CD4-positive, alpha-beta memory T cell (primary cell): ENCODE measurements around the gene C5AR1. TPM values are rescaled to one million over a fixed set of nuclear protein-coding genes. Genes with fewer than 3 reads are reported as not detected.
"Not testable (repeated sequence)": the region's sequence is repeated elsewhere in the genome, so short reads cannot be mapped to it uniquely, and the experiment has no call there.

ENCODE experiments used
- CTCF ChIA-PET: fragments of 350-600 bp; sonication (Branson Sonifier 250); formaldehyde crosslinking; loops from one replicate; lab custom pipeline; 2021; ENCODE audit warnings: inconsistent platforms; ENCODE audit not compliant: partially characterized antibody; lab: Charles Lee
- POLR2A ChIA-PET: fragments of 350-600 bp; sonication (Branson Sonifier 250); formaldehyde crosslinking; loops from one replicate; lab custom pipeline; 2021; ENCODE audit not compliant: partially characterized antibody; lab: Charles Lee
- DNase-seq, 5 donors: peaks; one replicate each; pipeline versions ENCODE4 v3.0.0 to v3.0.0-alpha.2; 2020 to 2022; ENCODE audit warnings: mixed read lengths in 1 of 5
- H3K27ac ChIP-seq: one replicate; pipeline ENCODE4 v1.7.0; 2013; ENCODE audit warnings: low read depth, low read length
- H3K27me3 ChIP-seq: 2 replicates; pipeline ENCODE4 v1.7.0; 2013; ENCODE audit warnings: mild to moderate bottlenecking, low read length, moderate library complexity; ENCODE audit not compliant: insufficient read depth
- H3K36me3 ChIP-seq: 2 replicates; pipeline ENCODE4 v1.7.0; 2013; ENCODE audit warnings: mild to moderate bottlenecking, low read length, moderate library complexity; ENCODE audit not compliant: insufficient read depth
- H3K4me1 ChIP-seq: 2 replicates; pipeline ENCODE4 v1.7.0; 2013; ENCODE audit warnings: mild to moderate bottlenecking, low read length, moderate library complexity; ENCODE audit not compliant: insufficient read depth
- H3K4me3 ChIP-seq, 2 donors: one replicate each; pipeline ENCODE4 v1.7.0; 2013; ENCODE audit warnings: low read length in 2 of 2, mild to moderate bottlenecking in 1 of 2
- H3K9me3 ChIP-seq, 2 donors: one replicate each; pipeline ENCODE4 v1.7.0; 2013; ENCODE audit warnings: low read length in 2 of 2, control low read depth in 1 of 2; ENCODE audit not compliant: control insufficient read depth in 1 of 2
- H3K27ac Mint-ChIP-seq, 7 donors: one replicate each; pipeline ENCODE4 v1.8.0; 2020 to 2021; ENCODE audit warnings: mixed read lengths in 7 of 7, mild to moderate bottlenecking in 6 of 7, inconsistent platforms in 3 of 7, moderate library complexity in 3 of 7
- H3K27me3 Mint-ChIP-seq, 2 donors: one replicate each; pipeline ENCODE4 v1.8.0; 2020 to 2021; ENCODE audit warnings: mixed read lengths in 2 of 2
- H3K36me3 Mint-ChIP-seq, 2 donors: one replicate each; pipeline ENCODE4 v1.8.0; 2020 to 2021; ENCODE audit warnings: mixed read lengths in 2 of 2, inconsistent platforms in 1 of 2, mild to moderate bottlenecking in 1 of 2
- H3K4me1 Mint-ChIP-seq, 4 donors: one replicate each; pipeline ENCODE4 v1.8.0; 2020 to 2021; ENCODE audit warnings: mixed read lengths in 4 of 4, mild to moderate bottlenecking in 1 of 4
- H3K4me3 Mint-ChIP-seq, 8 donors: one replicate each; pipeline ENCODE4 v1.8.0; 2020 to 2021; ENCODE audit warnings: mixed read lengths in 8 of 8, mild to moderate bottlenecking in 7 of 8, moderate library complexity in 6 of 8, inconsistent platforms in 3 of 8
- H3K9me3 Mint-ChIP-seq, 8 donors: one replicate each; pipeline ENCODE4 v1.8.0; 2020 to 2021; ENCODE audit warnings: mixed read lengths in 8 of 8, mild to moderate bottlenecking in 5 of 8, inconsistent platforms in 3 of 8, moderate library complexity in 1 of 8
- intact Hi-C: fragments of 100-400 bp; cut with micrococcal nuclease; formaldehyde crosslinking; loops from one replicate; pipeline ENCODE4 v1.15.1; 2023
- polyA plus RNA-seq, 2 donors: library from polyadenylated mRNA; unstranded; fragments of 300-500 nt; fragmentation: Illumina TruSeq; gene quantifications; one replicate each; pipeline ENCODE4 v1.2.3, GENCODE V29; 2021
- total RNA-seq, 2 experiments: library from RNA; stranded (reverse); gene quantifications; one replicate each; pipeline ENCODE4 v1.2.3, GENCODE V29; 2021

Gene C5AR1
- total and polyA plus RNA-seq, 4 experiments from 2014 or later, result 4.1 to 4.6 TPM; not detected in 2

DNA sequence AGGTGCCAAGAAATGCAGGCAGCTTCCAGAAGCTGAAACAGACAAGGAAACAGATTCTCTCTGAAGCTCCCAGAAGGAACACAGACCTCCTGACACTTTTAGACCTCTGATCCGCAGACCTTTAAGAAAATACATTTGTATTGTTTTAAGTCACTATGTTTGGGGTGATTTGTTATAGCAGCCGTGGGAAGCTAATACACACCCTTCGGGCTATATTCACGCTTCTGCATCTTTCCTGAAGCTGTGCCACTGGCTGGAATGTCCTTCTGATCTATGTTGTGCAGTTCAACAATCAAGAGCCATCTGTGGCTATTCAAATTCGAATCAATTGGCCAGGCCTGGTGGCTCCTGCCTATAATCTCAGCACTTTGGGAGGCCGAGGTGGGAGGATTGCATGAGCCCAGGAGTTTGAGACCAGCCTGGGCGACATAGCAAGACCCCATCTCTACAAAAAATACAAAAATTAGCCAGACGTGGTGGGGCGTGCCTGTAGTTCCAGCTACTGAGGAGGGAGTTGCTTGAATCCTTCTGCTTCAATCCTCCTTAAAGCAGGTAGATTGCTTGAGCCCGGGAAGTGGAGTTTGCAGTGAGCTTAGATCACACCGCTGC, 33.6 kb downstream of the C5AR1 start:
- Histone ChIP-seq H3K27ac (no peak overlapping the region), H3K4me3 (no peak overlapping the region), H3K36me3 (no peaks in the 10 kb centered on the region), H3K4me1 (no peaks in the 10 kb centered on the region), H3K27me3 (no peaks in the 10 kb centered on the region), H3K9me3 (no peaks in the 10 kb centered on the region)
- Mint-ChIP-seq H3K27me3 (peaks cover 0 to 2% of the 10 kb centered on the region in 2 donors), H3K4me3 (no peak overlapping the region), H3K36me3 (peaks cover 0 to 4% of the 10 kb centered on the region in 2 donors), H3K9me3 (no peaks in the 10 kb centered on the region), H3K27ac (no peak overlapping the region), H3K4me1 (peaks cover 0 to under 1% (median 0%) of the 10 kb centered on the region in 4 donors)
- no peak for DNase-seq
- CTCF ChIA-PET, result no interaction called here
- intact Hi-C loops, result no loop called here
- POLR2A ChIA-PET, result no interaction called here

- H3K27me3 Mint-ChIP-seq, result peaks cover 0 to 2% of the 10 kb centered on the region in 2 donors
- H3K36me3 ChIP-seq, result no peaks in the 10 kb centered on the region
- no peak for DNase-seq
- H3K4me3 ChIP-seq, result no peak overlapping the region
- peaks cover 4% of the 10 kb centered on the region for H3K4me1 ChIP-seq
- H3K4me1 Mint-ChIP-seq, result peaks cover 5 to 11% (median 8%) of the 10 kb centered on the region in 4 donors
- peaks cover 0 to 10% of the 10 kb centered on the region in 2 donors for H3K36me3 Mint-ChIP-seq
- no peak overlapping the region for H3K27ac ChIP-seq
- CTCF ChIA-PET, result interaction anchor here (0.8 kb wide), 1 partner anchor 10 kb away, joined by 3 read pairs; no protein-coding TSS in a partner anchor
- no peaks in the 10 kb centered on the region for H3K27me3 ChIP-seq
- peaks cover 0 to 2% (median 0%) of the 10 kb centered on the region in 8 donors for H3K9me3 Mint-ChIP-seq
- POLR2A ChIA-PET, result no interaction called here
- H3K4me3 Mint-ChIP-seq, result no peak overlapping the region
- intact Hi-C loops, result no loop called here
- H3K27ac Mint-ChIP-seq, result no peak overlapping the region
- no peaks in the 10 kb centered on the region for H3K9me3 ChIP-seq
Observed at GRCh38 chr19:47344425-47344824, 34.8 kb downstream of the C5AR1 start.

DNA sequence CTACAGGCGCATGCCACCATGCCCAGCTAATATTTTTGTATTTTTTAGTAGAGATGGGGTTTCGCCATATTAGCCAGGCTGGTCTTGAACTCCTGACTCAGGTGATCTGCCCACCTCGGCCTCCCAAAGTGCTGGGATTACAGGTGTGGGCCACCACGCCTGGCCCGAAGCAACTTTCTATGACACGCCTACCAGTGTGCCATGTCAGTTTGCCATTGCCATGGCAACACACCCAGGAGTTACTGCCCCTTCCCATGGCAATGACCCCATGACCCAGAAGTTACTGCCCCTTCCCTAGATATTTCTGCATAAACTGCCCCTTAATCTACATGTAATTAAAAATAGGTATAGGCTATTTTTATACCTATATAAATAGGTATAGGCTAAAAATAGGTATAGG, 36.4 kb downstream of the C5AR1 start:
- not testable (repeated sequence) for H3K4me3 ChIP-seq, H3K9me3 Mint-ChIP-seq, H3K27ac ChIP-seq, H3K27me3 Mint-ChIP-seq, H3K27me3 ChIP-seq, H3K36me3 ChIP-seq, H3K27ac Mint-ChIP-seq, H3K9me3 ChIP-seq, H3K4me3 Mint-ChIP-seq, DNase-seq
- ChIA-PET CTCF (interaction anchor here (0.8 to 1.6 kb wide), 2 partner anchors 11 to 42 kb away, joined by 3 to 6 read pairs; no protein-coding TSS in a partner anchor), POLR2A (interaction anchor here (1.0 kb wide), 1 partner anchor 12 kb away, joined by 3 read pairs; no protein-coding TSS in a partner anchor)
- Mint-ChIP-seq H3K4me1 (peaks cover 15 to 25% (median 21%) of the 10 kb centered on the region in 4 donors), H3K36me3 (peaks cover 5 to 16% of the 10 kb centered on the region in 2 donors)
- intact Hi-C loops, result loop anchor here (5.0 kb wide), 1 partner anchor 1939 kb away; the partner anchor contains the start of genes POLR1G and PPP1R13L
- H3K4me1 ChIP-seq, result peaks cover 19% of the 10 kb centered on the region

DNA sequence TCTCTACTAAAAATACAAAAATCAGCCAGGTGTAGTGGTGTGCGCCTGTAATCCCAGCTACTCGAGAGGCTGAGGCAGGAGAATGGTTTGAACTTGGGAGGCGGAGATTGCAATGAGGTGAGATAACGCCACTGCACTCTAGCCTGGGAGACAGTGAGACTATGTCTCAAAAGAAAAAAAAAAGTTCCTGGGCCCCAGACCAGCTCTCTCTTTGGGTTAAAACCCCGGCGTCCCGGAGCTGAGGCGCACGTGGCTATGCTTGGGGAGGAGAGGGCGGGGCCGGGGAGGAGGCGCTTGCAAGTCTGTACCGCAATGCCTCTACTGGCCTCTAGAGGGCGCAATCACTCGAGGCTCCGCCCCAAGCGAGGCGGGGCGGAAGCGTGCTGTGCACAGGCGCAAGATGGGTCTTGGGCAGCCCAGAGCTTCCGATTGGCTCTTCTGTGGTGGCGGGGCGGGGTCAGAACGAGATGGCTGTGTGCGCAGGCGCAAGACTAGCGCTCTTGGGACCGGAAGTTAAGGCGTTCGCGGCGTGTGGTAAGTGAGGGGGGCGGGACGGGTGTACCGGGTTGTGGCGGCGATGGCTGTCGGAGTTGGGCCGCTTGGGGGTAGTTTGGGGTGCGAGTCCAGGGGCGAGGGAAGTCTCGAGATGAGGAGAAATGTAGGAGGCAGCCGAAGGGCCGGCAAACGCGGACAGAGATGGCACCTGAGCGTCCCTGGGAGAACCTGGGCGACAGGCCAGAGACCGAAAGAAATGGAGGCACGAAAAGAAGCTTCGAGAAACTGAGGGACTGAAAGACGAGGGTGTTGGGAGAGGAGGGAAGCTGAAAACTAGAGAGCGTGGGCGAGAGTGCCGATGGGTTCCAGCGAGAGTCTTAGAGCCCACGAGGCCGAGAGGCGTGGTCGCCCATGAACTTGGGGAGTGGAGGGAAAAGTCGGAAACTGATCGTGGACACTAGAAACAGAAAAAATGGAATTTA, 39.4 kb downstream of the C5AR1 start, which contains the start of gene DHX34:
Gene DHX34, plus strand, starts transcription at position 497 of the 977 bp plus-strand sequence. CDS start 3,716 bp downstream, outside the sequence.
- Histone ChIP-seq H3K27me3 (no peaks in the 10 kb centered on the region), H3K4me3 (peak within 1 kb of the TSS; percentile 67 to 70), H3K36me3 (peaks cover 14% of the 10 kb centered on the region), H3K9me3 (no peaks in the 10 kb centered on the region), H3K4me1 (peaks cover 27% of the 10 kb centered on the region), H3K27ac (peak within 1 kb of the TSS; percentile 80)
- peak within 1 kb of the TSS; percentile 86 to 99 (median 97) for H3K27ac Mint-ChIP-seq
- H3K36me3 Mint-ChIP-seq, result peaks cover 9 to 24% of the 10 kb centered on the region in 2 donors
- CTCF ChIA-PET, result interaction anchor here (0.6 to 2.9 kb wide), 22 partner anchors 8 to 1813 kb away, joined by 3 to 58 read pairs (median 4); partner anchors contain the start of gene C5AR2
- H3K4me3 Mint-ChIP-seq, result peak within 1 kb of the TSS; percentile 88 to 99 (median 98)
- H3K27me3 Mint-ChIP-seq, result peaks cover 0 to 2% of the 10 kb centered on the region in 2 donors
- peaks cover 23 to 48% (median 34%) of the 10 kb centered on the region in 4 donors for H3K4me1 Mint-ChIP-seq
- POLR2A ChIA-PET, result interaction anchor here (0.7 to 3.3 kb wide), 13 partner anchors 10 to 1632 kb away, joined by 3 to 49 read pairs (median 4); partner anchors contain the start of genes CCDC9, INAFM1, NOP53 and ZC3H4
- intact Hi-C loops, result loop anchor here (1.0 to 5.0 kb wide), 4 partner anchors 75 to 1942 kb away; partner anchors contain the start of genes INAFM1, KPTN, NOP53 and POLR1G
- H3K9me3 Mint-ChIP-seq, result peaks cover 0 to 2% (median 0%) of the 10 kb centered on the region in 8 donors
- peak; percentile 99 to 100 (median 99) for DNase-seq

- POLR2A ChIA-PET, result interaction anchor here (2.4 to 3.3 kb wide), 2 partner anchors 15 to 76 kb away, joined by 21 to 49 read pairs; partner anchors contain the start of gene INAFM1
- H3K36me3 Mint-ChIP-seq, result peaks cover 16 to 34% of the 10 kb centered on the region in 2 donors
- H3K4me1 Mint-ChIP-seq, result peaks cover 23 to 58% (median 36%) of the 10 kb centered on the region in 4 donors
- no peaks in the 10 kb centered on the region for H3K9me3 ChIP-seq
- H3K27me3 Mint-ChIP-seq, result peaks cover 0 to 2% of the 10 kb centered on the region in 2 donors
- H3K9me3 Mint-ChIP-seq, result peaks cover 0 to 2% (median 0%) of the 10 kb centered on the region in 8 donors
- intact Hi-C loops, result no loop called here
- H3K4me1 ChIP-seq, result peaks cover 27% of the 10 kb centered on the region
- peaks cover 24% of the 10 kb centered on the region for H3K36me3 ChIP-seq
- H3K27me3 ChIP-seq, result no peaks in the 10 kb centered on the region
- H3K4me3 Mint-ChIP-seq, result peak overlapping the region; percentile 47 to 98 (median 66)
- no peak overlapping the region for H3K4me3 ChIP-seq
- no peak for DNase-seq
- H3K27ac ChIP-seq, result no peak overlapping the region
- H3K27ac Mint-ChIP-seq, result peak overlapping the region in 4 of 7 donors; percentile 18 to 60 (median 32)
- CTCF ChIA-PET, result interaction anchor here (0.6 to 2.9 kb wide), 4 partner anchors 13 to 601 kb away, joined by 3 to 58 read pairs (median 8); no protein-coding TSS in a partner anchor
Observed at GRCh38 chr19:47350630-47351029, 41.0 kb downstream of the C5AR1 start.

DNA sequence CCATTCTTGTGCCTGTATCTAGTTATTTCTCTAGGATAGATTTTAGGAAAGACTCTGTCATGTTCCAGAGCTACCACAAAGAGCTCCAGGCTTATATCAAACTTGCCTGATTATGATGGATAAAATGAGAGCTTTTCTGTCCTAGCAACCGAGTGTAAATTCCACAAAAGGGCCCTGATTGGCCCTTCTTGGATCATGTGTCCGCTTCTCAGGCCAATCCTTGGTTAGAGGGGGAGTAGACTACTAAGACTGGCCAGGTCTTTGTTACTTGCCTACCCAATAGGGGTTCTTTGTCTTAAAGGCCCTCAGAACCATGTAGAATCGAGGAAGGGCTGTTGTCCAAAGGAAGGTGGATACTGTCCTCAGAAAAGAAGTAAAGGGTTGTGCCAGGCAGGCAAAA, 41.9 kb downstream of the C5AR1 start:
- no peaks in the 10 kb centered on the region for H3K27me3 ChIP-seq
- H3K4me3 ChIP-seq, result no peak overlapping the region
- H3K9me3 ChIP-seq, result no peaks in the 10 kb centered on the region
- POLR2A ChIA-PET, result no interaction called here
- Mint-ChIP-seq H3K27ac (peak overlapping the region in 5 of 7 donors; percentile 30 to 86 (median 48)), H3K36me3 (peaks cover 25 to 41% of the 10 kb centered on the region in 2 donors), H3K9me3 (peaks cover 0 to 2% (median 0%) of the 10 kb centered on the region in 8 donors), H3K4me3 (peak overlapping the region; percentile 20 to 60 (median 34)), H3K27me3 (peaks cover 0 to 2% of the 10 kb centered on the region in 2 donors), H3K4me1 (peaks cover 23 to 58% (median 36%) of the 10 kb centered on the region in 4 donors)
- CTCF ChIA-PET, result interaction anchor here (0.6 to 0.9 kb wide), 3 partner anchors 40 to 76 kb away, joined by 3 read pairs; no protein-coding TSS in a partner anchor
- intact Hi-C loops, result no loop called here
- peaks cover 27% of the 10 kb centered on the region for H3K4me1 ChIP-seq
- no peak overlapping the region for H3K27ac ChIP-seq
- peaks cover 24% of the 10 kb centered on the region for H3K36me3 ChIP-seq
- DNase-seq, result no peak
